Measurements from ENCODE around the gene SKA3.

Gene SKA3

GRCh38 chr13:21121616-21122015 is 54.7 kb downstream of the SKA3 start:
- no peak for TF ChIP-seq CTCF (IDR thresholded peaks at IDR 0.05; ENCODE audit: low read depth, low read length)
- no peak for DNase-seq (ENCODE audit: low read depth, low spot score)
- in situ Hi-C loops (cut with HindIII; ENCODE audit: low sequenced_read_pairs) = no loop called here
- H3K4me3 ChIP-seq (ENCODE audit: low read depth, low read length) = no peak overlapping the region

- in situ Hi-C loops (cut with HindIII; ENCODE audit: low sequenced_read_pairs) = no loop called here
Observed at GRCh38 chr13:21120191-21120590, 56.2 kb downstream of the SKA3 start.

GRCh38 chr13:21119526-21119925 is 56.8 kb downstream of the SKA3 start:
- H3K4me3 ChIP-seq (ENCODE audit: low read depth, low read length) = no peak overlapping the region
- in situ Hi-C loops (cut with HindIII; ENCODE audit: low sequenced_read_pairs) = no loop called here
- no peak for TF ChIP-seq CTCF (IDR thresholded peaks at IDR 0.05; ENCODE audit: low read depth, low read length)
- no peak for DNase-seq (ENCODE audit: low read depth, low spot score)

More at GRCh38 chr13:21120191-21120590, 56.2 kb downstream of the SKA3 start:
- H3K4me3 ChIP-seq (ENCODE audit: low read depth, low read length) = no peak overlapping the region
- TF ChIP-seq CTCF (IDR thresholded peaks at IDR 0.05; ENCODE audit: low read depth, low read length) = no peak
- no peak for DNase-seq (ENCODE audit: low read depth, low spot score)

- H3K4me3 ChIP-seq (ENCODE audit: low read depth, low read length) = no peak overlapping the region
- no peak for DNase-seq (ENCODE audit: low read depth, low spot score)
- in situ Hi-C loops (cut with HindIII; ENCODE audit: low sequenced_read_pairs) = no loop called here
- no peak for TF ChIP-seq CTCF (IDR thresholded peaks at IDR 0.05; ENCODE audit: low read depth, low read length)
Observed at GRCh38 chr13:21118180-21118579, 58.2 kb downstream of the SKA3 start.

GRCh38 chr13:21117104-21117809 is 59.1 kb downstream of the SKA3 start:
- in situ Hi-C loops (cut with HindIII; ENCODE audit: low sequenced_read_pairs) = no loop called here
- no peak overlapping the region for H3K4me3 ChIP-seq (ENCODE audit: low read depth, low read length)
- no peak for DNase-seq (ENCODE audit: low read depth, low spot score)
- TF ChIP-seq CTCF (IDR thresholded peaks at IDR 0.05; ENCODE audit: low read depth, low read length) = no peak

GRCh38 chr13:21116141-21116540 is 60.2 kb downstream of the SKA3 start:
- no peak for TF ChIP-seq CTCF (IDR thresholded peaks at IDR 0.05; ENCODE audit: low read depth, low read length)
- no peak overlapping the region for H3K4me3 ChIP-seq (ENCODE audit: low read depth, low read length)
- in situ Hi-C loops (cut with HindIII; ENCODE audit: low sequenced_read_pairs) = no loop called here
- no peak for DNase-seq (ENCODE audit: low read depth, low spot score)
